SK-N-SH treated with all-trans-retinoic acid at 6 μM for 48 hours (cell line): ENCODE measurements around the gene ITPR2.

Experiments
- ATAC-seq: fragments of 200-7000 bp; cut with Tn5 transposase; 3 replicates; pipeline ENCODE4 v1.9.1; 2020; ENCODE audit warnings: mild to moderate bottlenecking, moderate library complexity
- ARNTL ChIP-seq: fragments of 450-650 bp; formaldehyde crosslinking; IDR thresholded peaks from 2 replicates; pipeline ENCODE4 v1.5.0; 2020; ENCODE audit warnings: low read depth, mild to moderate bottlenecking, moderate library complexity, borderline replicate concordance
- BACH2 ChIP-seq: fragments of 250-450 bp; sonication (Bioruptor Pico); IDR thresholded peaks from 2 replicates; pipeline ENCODE4 v1.9.0; 2021; ENCODE audit warnings: mild to moderate bottlenecking, borderline replicate concordance
- CSDC2 ChIP-seq: fragments of 250-450 bp; sonication (Bioruptor Pico); IDR thresholded peaks from 2 replicates; pipeline ENCODE4 v1.5.0; 2020; ENCODE audit warnings: mild to moderate bottlenecking, moderate library complexity
- ESRRG ChIP-seq: fragments of 250-450 bp; sonication (Bioruptor Pico); IDR thresholded peaks from 2 replicates; pipeline ENCODE4 v1.6.1; 2021; ENCODE audit warnings: mild to moderate bottlenecking
- GLIS3 ChIP-seq: fragments of 250-450 bp; sonication (Bioruptor Pico); IDR thresholded peaks from 2 replicates; pipeline ENCODE4 v1.5.0; 2020; ENCODE audit warnings: mild to moderate bottlenecking, moderate library complexity
- ISL1 ChIP-seq: fragments of 250-450 bp; sonication (Bioruptor Pico); IDR thresholded peaks from 2 replicates; pipeline ENCODE4 v2.1.2; 2022; ENCODE audit warnings: mild to moderate bottlenecking, moderate library complexity
- OSR1 ChIP-seq: fragments of 250-450 bp; sonication (Bioruptor Pico); IDR thresholded peaks from 2 replicates; pipeline ENCODE4 v1.8.0; 2022; ENCODE audit warnings: moderate library complexity, mild to moderate bottlenecking, inconsistent platforms
- PPARA ChIP-seq: fragments of 250-450 bp; sonication (Bioruptor Pico); IDR thresholded peaks from 2 replicates; pipeline ENCODE4 v1.5.0; 2020; ENCODE audit warnings: mild to moderate bottlenecking, borderline replicate concordance
- RARB ChIP-seq: fragments of 250-450 bp; sonication (Bioruptor Pico); IDR thresholded peaks from 2 replicates; pipeline ENCODE4 v1.8.0; 2021; ENCODE audit warnings: mild to moderate bottlenecking, moderate library complexity
- SNAI2 ChIP-seq: fragments of 250-450 bp; sonication (Bioruptor Pico); IDR thresholded peaks from 2 replicates; pipeline ENCODE4 v1.5.0; 2020; ENCODE audit warnings: mild to moderate bottlenecking, moderate library complexity
- TCF4 ChIP-seq: fragments of 250-450 bp; sonication (Bioruptor Pico); IDR thresholded peaks from 2 replicates; pipeline ENCODE4 v1.8.0; 2021; ENCODE audit warnings: mild to moderate bottlenecking, moderate library complexity, borderline replicate concordance
- TOX ChIP-seq: fragments of 250-450 bp; sonication (Bioruptor Pico); IDR thresholded peaks from 2 replicates; pipeline ENCODE4 v1.8.0; 2021; ENCODE audit warnings: mild to moderate bottlenecking, moderate library complexity, borderline replicate concordance
- ZC3H10 ChIP-seq: fragments of 250-450 bp; sonication (Bioruptor Pico); IDR thresholded peaks from 2 replicates; pipeline ENCODE4 v1.5.1; 2021; ENCODE audit warnings: mild to moderate bottlenecking, moderate library complexity
- ZFP3 ChIP-seq: fragments of 250-450 bp; sonication (Bioruptor Pico); IDR thresholded peaks from 2 replicates; pipeline ENCODE4 v1.5.0; 2020; ENCODE audit warnings: mild to moderate bottlenecking, moderate library complexity
- ZFP30 ChIP-seq: fragments of 450-650 bp; formaldehyde crosslinking; IDR thresholded peaks from 2 replicates; pipeline ENCODE4 v1.5.0; 2022; ENCODE audit warnings: mild to moderate bottlenecking, moderate library complexity
- ZNF565 ChIP-seq: fragments of 450-650 bp; formaldehyde crosslinking; conservative IDR thresholded peaks from 2 replicates; pipeline ENCODE4 v1.5.0; 2020; ENCODE audit warnings: low read depth, mild to moderate bottlenecking, moderate library complexity
- ZNF70 ChIP-seq: fragments of 450-650 bp; formaldehyde crosslinking; IDR thresholded peaks from 2 replicates; pipeline ENCODE4 v1.5.0; 2020; ENCODE audit warnings: mild to moderate bottlenecking, moderate library complexity
- ZNF8 ChIP-seq: fragments of 450-650 bp; formaldehyde crosslinking; IDR thresholded peaks from 2 replicates; pipeline ENCODE4 v1.5.0; 2020; ENCODE audit warnings: mild to moderate bottlenecking, moderate library complexity
- TF ChIP-seq, protein P1 (sequence below): fragments of 250-450 bp; sonication (Bioruptor Pico); IDR thresholded peaks from 2 replicates; pipeline ENCODE4 v1.5.1; 2020; ENCODE audit warnings: low read depth, mild to moderate bottlenecking, moderate library complexity
- TF ChIP-seq, protein P2 (sequence below): fragments of 250-450 bp; sonication (Bioruptor Pico); IDR thresholded peaks from 2 replicates; pipeline ENCODE4 v1.8.0; 2020; ENCODE audit warnings: mild to moderate bottlenecking, moderate library complexity, borderline replicate concordance
- TF ChIP-seq, protein P3 (sequence below): fragments of 250-450 bp; sonication (Bioruptor Pico); IDR thresholded peaks from 2 replicates; pipeline ENCODE4 v1.5.1; 2021; ENCODE audit warnings: mild to moderate bottlenecking, moderate library complexity
- TF ChIP-seq, protein P4 (sequence below): fragments of 250-450 bp; sonication (Bioruptor Pico); IDR thresholded peaks from 2 replicates; pipeline ENCODE4 v1.8.0; 2021; ENCODE audit warnings: low read depth, mild to moderate bottlenecking, moderate library complexity, borderline replicate concordance
- TF ChIP-seq, protein P5 (sequence below): fragments of 250-450 bp; sonication (Bioruptor Pico); IDR thresholded peaks from 2 replicates; pipeline ENCODE4 v1.5.0; 2020; ENCODE audit warnings: mild to moderate bottlenecking, moderate library complexity

Gene ITPR2

DNA sequence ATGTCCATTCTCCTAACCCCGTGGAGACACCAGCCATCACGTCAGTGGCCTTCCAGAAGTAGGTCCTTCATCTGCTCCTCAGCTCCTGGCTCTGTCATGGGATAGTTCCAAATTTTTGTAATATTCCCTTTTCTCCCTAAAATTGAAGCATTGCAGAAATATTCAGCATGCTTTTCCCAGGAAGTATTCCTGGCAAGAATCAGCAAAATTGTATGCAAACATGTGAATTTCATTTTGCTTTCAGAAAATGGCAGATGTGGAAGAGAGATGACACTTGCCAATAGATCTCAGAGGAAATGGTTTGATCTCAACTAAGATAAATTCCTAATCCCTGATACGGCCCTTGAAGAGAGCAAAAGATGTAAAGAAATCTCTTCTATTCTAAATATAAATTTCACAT is 298.9 kb downstream of the ITPR2 start:
- TF ChIP-seq TCF4 (no peak), CSDC2 (CRISPR knock-in tag) (no peak), GLIS3 (CRISPR knock-in tag) (no peak), ZNF70 (CRISPR knock-in tag) (no peak), TOX (no peak), OSR1 (CRISPR knock-in tag) (no peak), ZFP3 (no peak), ZC3H10 (CRISPR knock-in tag) (no peak), ARNTL (CRISPR knock-in tag) (no peak), ZNF565 (CRISPR knock-in tag) (no peak), BACH2 (CRISPR knock-in tag) (no peak), ZFP30 (CRISPR knock-in tag) (no peak), SNAI2 (no peak), ISL1 (CRISPR knock-in tag) (no peak), ZNF8 (CRISPR knock-in tag) (no peak)
- TF ChIP-seq, protein P1, sequence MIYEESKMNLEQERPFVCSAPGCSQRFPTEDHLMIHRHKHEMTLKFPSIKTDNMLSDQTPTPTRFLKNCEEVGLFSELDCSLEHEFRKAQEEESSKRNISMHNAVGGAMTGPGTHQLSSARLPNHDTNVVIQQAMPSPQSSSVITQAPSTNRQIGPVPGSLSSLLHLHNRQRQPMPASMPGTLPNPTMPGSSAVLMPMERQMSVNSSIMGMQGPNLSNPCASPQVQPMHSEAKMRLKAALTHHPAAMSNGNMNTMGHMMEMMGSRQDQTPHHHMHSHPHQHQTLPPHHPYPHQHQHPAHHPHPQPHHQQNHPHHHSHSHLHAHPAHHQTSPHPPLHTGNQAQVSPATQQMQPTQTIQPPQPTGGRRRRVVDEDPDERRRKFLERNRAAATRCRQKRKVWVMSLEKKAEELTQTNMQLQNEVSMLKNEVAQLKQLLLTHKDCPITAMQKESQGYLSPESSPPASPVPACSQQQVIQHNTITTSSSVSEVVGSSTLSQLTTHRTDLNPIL (CRISPR knock-in tag): no peak
- TF ChIP-seq, protein P2, sequence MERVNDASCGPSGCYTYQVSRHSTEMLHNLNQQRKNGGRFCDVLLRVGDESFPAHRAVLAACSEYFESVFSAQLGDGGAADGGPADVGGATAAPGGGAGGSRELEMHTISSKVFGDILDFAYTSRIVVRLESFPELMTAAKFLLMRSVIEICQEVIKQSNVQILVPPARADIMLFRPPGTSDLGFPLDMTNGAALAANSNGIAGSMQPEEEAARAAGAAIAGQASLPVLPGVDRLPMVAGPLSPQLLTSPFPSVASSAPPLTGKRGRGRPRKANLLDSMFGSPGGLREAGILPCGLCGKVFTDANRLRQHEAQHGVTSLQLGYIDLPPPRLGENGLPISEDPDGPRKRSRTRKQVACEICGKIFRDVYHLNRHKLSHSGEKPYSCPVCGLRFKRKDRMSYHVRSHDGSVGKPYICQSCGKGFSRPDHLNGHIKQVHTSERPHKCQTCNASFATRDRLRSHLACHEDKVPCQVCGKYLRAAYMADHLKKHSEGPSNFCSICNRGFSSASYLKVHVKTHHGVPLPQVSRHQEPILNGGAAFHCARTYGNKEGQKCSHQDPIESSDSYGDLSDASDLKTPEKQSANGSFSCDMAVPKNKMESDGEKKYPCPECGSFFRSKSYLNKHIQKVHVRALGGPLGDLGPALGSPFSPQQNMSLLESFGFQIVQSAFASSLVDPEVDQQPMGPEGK: no peak
- TF ChIP-seq, protein P3, sequence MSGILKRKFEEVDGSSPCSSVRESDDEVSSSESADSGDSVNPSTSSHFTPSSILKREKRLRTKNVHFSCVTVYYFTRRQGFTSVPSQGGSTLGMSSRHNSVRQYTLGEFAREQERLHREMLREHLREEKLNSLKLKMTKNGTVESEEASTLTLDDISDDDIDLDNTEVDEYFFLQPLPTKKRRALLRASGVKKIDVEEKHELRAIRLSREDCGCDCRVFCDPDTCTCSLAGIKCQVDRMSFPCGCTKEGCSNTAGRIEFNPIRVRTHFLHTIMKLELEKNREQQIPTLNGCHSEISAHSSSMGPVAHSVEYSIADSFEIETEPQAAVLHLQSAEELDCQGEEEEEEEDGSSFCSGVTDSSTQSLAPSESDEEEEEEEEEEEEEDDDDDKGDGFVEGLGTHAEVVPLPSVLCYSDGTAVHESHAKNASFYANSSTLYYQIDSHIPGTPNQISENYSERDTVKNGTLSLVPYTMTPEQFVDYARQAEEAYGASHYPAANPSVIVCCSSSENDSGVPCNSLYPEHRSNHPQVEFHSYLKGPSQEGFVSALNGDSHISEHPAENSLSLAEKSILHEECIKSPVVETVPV: no peak
- TF ChIP-seq, protein P4, sequence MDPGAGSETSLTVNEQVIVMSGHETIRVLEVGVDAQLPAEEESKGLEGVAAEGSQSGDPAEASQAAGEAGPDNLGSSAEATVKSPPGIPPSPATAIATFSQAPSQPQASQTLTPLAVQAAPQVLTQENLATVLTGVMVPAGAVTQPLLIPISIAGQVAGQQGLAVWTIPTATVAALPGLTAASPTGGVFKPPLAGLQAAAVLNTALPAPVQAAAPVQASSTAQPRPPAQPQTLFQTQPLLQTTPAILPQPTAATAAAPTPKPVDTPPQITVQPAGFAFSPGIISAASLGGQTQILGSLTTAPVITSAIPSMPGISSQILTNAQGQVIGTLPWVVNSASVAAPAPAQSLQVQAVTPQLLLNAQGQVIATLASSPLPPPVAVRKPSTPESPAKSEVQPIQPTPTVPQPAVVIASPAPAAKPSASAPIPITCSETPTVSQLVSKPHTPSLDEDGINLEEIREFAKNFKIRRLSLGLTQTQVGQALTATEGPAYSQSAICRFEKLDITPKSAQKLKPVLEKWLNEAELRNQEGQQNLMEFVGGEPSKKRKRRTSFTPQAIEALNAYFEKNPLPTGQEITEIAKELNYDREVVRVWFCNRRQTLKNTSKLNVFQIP (CRISPR knock-in tag): no peak
- TF ChIP-seq, protein P5, sequence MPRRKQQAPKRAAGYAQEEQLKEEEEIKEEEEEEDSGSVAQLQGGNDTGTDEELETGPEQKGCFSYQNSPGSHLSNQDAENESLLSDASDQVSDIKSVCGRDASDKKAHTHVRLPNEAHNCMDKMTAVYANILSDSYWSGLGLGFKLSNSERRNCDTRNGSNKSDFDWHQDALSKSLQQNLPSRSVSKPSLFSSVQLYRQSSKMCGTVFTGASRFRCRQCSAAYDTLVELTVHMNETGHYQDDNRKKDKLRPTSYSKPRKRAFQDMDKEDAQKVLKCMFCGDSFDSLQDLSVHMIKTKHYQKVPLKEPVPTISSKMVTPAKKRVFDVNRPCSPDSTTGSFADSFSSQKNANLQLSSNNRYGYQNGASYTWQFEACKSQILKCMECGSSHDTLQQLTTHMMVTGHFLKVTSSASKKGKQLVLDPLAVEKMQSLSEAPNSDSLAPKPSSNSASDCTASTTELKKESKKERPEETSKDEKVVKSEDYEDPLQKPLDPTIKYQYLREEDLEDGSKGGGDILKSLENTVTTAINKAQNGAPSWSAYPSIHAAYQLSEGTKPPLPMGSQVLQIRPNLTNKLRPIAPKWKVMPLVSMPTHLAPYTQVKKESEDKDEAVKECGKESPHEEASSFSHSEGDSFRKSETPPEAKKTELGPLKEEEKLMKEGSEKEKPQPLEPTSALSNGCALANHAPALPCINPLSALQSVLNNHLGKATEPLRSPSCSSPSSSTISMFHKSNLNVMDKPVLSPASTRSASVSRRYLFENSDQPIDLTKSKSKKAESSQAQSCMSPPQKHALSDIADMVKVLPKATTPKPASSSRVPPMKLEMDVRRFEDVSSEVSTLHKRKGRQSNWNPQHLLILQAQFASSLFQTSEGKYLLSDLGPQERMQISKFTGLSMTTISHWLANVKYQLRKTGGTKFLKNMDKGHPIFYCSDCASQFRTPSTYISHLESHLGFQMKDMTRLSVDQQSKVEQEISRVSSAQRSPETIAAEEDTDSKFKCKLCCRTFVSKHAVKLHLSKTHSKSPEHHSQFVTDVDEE (CRISPR knock-in tag): no peak
- no peak for ATAC-seq

DNA sequence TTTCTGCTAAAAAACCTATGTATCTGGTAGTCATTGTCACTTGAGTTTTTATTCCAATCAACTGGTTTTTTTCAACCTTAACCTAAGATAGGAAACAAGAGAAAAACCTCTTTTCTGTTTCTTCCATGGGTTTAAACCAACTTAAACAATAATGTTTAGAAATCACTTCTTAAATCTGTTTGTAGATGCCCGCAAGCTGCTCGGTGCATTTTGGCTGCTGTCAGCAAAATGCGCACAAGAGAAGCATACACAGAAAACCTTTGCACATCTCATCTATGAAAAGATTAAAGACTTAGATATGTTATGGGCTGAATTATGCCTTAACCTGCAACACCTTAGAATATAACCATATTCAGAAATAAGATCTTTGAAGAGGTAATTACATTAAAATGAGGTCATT is 299.8 kb downstream of the ITPR2 start:
- no peak for TF ChIP-seq PPARA (CRISPR knock-in tag)
- no peak for TF ChIP-seq CSDC2 (CRISPR knock-in tag)
- no peak for TF ChIP-seq ZC3H10 (CRISPR knock-in tag)
- no peak for TF ChIP-seq ZNF565 (CRISPR knock-in tag)
- no peak for TF ChIP-seq TCF4
- TF ChIP-seq ZFP30 (CRISPR knock-in tag): no peak
- no peak for TF ChIP-seq SNAI2
- no peak for TF ChIP-seq GLIS3 (CRISPR knock-in tag)
- TF ChIP-seq ESRRG (CRISPR knock-in tag): no peak
- TF ChIP-seq ZNF8 (CRISPR knock-in tag): no peak
- no peak for TF ChIP-seq ISL1 (CRISPR knock-in tag)
- TF ChIP-seq, all 23 proteins: peak for 0

DNA sequence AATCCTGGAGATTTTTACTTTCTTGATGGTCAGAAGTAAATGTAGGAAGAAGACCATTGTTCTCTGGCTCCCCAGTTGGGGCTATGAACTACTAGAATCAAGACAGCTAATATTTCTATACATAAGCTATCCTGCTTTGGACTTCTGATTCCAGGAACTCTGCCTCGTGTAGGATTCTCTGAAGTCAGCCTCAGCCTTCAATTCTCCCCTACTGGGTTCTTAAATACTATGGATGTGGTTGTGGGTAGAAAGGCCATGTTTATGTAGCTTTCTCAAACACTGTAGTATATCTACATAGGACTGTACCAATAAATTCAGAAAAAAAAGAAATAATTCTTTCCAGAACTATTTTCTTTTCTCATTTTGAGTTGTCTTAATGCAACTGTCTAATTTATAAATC is 302.5 kb downstream of the ITPR2 start:
- no peak for ATAC-seq
- no peak for TF ChIP-seq CSDC2 (CRISPR knock-in tag)
- TF ChIP-seq ZFP3: no peak
- TF ChIP-seq ZNF8 (CRISPR knock-in tag): no peak
- no peak for TF ChIP-seq ARNTL (CRISPR knock-in tag)
- no peak for TF ChIP-seq RARB (CRISPR knock-in tag)
- no peak for TF ChIP-seq TCF4
- no peak for TF ChIP-seq ZNF565 (CRISPR knock-in tag)
- TF ChIP-seq SNAI2: no peak
- TF ChIP-seq PPARA (CRISPR knock-in tag): no peak
- TF ChIP-seq, protein P1 (CRISPR knock-in tag): no peak

More for the DNA sequence above, 299.8 kb downstream of the ITPR2 start:
- ATAC-seq: no peak
